Stimulated activated effector memory CD8-positive, alpha-beta T cell treated with anti-CD3 and anti-CD28 coated beads, Interleukin-12 subunit alpha, Interleukin-12 subunit beta, amount 100 ng/mL, for 72 hours (primary cell): ENCODE measurements around the gene MAGEF1.
"Not testable (repeated sequence)": the region's sequence is repeated elsewhere in the genome, so short reads cannot be mapped to it uniquely, and the experiment has no call there.

Experiments used
- ATAC-seq: fragments of 150-1000 bp; cut with Tn5 transposase; 2 replicates; pipeline ENCODE4 v1.10.0; 2021
- DNase-seq, 2 donors: peaks; one replicate each; pipeline ENCODE4 v3.0.0; 2021 to 2022; ENCODE audit warnings: low spot score in 2 of 2
- H3K27ac Mint-ChIP-seq: one replicate; pipeline ENCODE4 v1.8.0; 2022; ENCODE audit warnings: mild to moderate bottlenecking, mixed read lengths
- H3K36me3 Mint-ChIP-seq: one replicate; pipeline ENCODE4 v1.8.0; 2022; ENCODE audit warnings: mild to moderate bottlenecking, mixed read lengths
- H3K4me1 Mint-ChIP-seq: one replicate; pipeline ENCODE4 v1.8.0; 2022; ENCODE audit warnings: mixed read lengths
- H3K4me3 Mint-ChIP-seq: one replicate; pipeline ENCODE4 v1.8.0; 2022; ENCODE audit warnings: mild to moderate bottlenecking, mixed read lengths
- H3K9me3 Mint-ChIP-seq: one replicate; pipeline ENCODE4 v1.8.0; 2022; ENCODE audit warnings: mixed read lengths

MAGEF1 gene

DNA sequence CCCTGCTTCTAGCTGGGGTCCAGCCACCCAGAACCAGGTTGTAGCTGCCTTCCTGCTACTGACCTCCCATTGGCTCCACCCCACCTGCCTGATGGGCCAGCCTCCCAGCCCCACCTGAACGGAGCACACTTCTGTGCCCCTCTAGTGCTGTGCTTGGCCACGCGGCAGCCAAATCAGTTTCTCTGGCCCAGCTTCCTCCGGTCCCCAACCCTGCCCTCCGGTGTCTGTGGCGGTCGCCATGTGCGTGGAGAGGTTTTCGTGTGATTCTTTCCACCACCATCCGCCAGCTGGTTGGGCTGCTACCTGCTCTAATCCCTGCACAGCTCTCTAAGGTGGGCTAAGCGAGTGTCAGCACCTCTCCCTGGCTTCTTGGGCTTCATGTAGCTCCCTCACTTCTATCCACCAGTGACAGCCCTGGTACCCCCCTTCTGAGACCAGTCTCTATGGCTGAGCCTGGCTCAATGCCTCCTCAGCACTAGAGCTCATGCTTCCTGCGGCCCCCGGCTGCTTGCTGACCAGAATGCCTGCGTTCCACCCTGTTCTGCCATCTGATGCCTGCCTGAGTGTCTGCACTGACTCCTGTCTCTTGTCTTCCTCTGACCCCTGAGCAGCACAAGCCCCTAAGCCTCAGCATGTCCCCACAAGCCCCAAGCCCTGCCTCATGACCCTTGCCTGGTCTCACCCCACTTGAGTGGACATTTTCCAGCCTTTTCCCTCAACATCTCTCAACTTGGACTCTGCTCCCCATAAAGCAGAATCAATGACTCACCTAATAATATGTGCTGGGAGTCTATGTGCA is 23.2 kb upstream of the MAGEF1 start:
- no peak for DNase-seq
- no peak for ATAC-seq
- no peaks in the 10 kb centered on the region for H3K9me3 Mint-ChIP-seq
- H3K27ac Mint-ChIP-seq, result no peak overlapping the region
- no peaks in the 10 kb centered on the region for H3K36me3 Mint-ChIP-seq
- no peaks in the 10 kb centered on the region for H3K4me1 Mint-ChIP-seq
- H3K4me3 Mint-ChIP-seq, result no peak overlapping the region

- no peaks in the 10 kb centered on the region for H3K9me3 Mint-ChIP-seq
- no peaks in the 10 kb centered on the region for H3K36me3 Mint-ChIP-seq
- DNase-seq (peak in 1 of 2 donors; percentile 38), ATAC-seq (no peak)
- no peak overlapping the region for H3K27ac Mint-ChIP-seq
- no peaks in the 10 kb centered on the region for H3K4me1 Mint-ChIP-seq
- H3K4me3 Mint-ChIP-seq, result no peak overlapping the region
Measured at GRCh38 chr3:184733971-184734608, 22.2 kb upstream of the MAGEF1 start.

- DNase-seq, result peak in 1 of 2 donors; percentile 40
- Mint-ChIP-seq H3K9me3 (no peaks in the 10 kb centered on the region), H3K36me3 (no peaks in the 10 kb centered on the region), H3K27ac (no peak overlapping the region), H3K4me1 (no peaks in the 10 kb centered on the region), H3K4me3 (no peak overlapping the region)
- no peak for ATAC-seq
Measured at GRCh38 chr3:184733181-184733580, 21.3 kb upstream of the MAGEF1 start.

- Mint-ChIP-seq H3K4me1 (no peaks in the 10 kb centered on the region), H3K4me3 (no peak overlapping the region), H3K27ac (no peak overlapping the region), H3K9me3 (no peaks in the 10 kb centered on the region), H3K36me3 (no peaks in the 10 kb centered on the region)
- DNase-seq, result peak in 1 of 2 donors; percentile 32
- ATAC-seq, result no peak
Measured at GRCh38 chr3:184731786-184732537, 20.1 kb upstream of the MAGEF1 start.

DNA sequence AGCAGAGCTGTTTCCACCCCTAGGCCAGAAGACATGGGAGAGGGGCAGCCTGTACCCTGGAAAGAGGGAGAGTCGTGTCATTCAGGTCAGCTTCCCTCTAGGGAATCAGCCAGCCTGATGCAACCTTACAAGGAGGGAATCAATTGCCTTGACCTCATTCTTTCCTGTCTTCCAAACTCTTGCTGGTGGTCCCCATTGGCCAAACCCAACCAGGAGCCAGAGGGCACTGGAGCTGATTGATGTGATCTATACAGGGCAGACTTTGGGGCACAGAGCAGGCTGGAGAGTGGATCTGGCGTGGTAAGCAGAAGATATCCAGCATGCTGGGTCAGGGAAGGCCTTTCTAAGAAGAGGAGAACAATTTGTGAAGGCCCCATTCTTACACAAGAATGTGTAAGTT is 19.1 kb upstream of the MAGEF1 start:
- DNase-seq (peak in 1 of 2 donors; percentile 39), ATAC-seq (no peak)
- Mint-ChIP-seq H3K9me3 (no peaks in the 10 kb centered on the region), H3K27ac (no peak overlapping the region), H3K4me3 (no peak overlapping the region), H3K36me3 (no peaks in the 10 kb centered on the region), H3K4me1 (no peaks in the 10 kb centered on the region)

DNA sequence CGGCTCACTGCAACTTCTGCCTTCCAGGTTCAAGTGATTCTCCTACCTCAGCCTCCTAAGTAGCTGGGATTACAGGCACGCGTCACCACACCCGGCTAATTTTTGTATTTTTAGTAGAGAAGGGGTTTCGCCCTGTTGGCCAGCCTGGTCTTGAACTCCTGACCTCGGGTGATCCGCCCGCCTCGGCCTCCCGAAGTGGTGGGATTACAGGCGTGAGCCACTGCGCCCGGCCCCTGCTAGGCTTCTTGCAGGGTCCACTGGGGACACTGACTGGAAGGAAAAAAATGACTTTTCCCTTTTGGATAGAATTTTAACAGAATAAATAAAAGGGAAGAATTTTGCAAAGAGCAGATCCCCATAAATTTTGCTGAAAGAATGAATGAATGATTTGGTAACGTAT is 17.3 kb upstream of the MAGEF1 start:
- H3K4me3 Mint-ChIP-seq, H3K27ac Mint-ChIP-seq, H3K4me1 Mint-ChIP-seq, H3K36me3 Mint-ChIP-seq, H3K9me3 Mint-ChIP-seq, ATAC-seq, DNase-seq: not testable (repeated sequence)

DNA sequence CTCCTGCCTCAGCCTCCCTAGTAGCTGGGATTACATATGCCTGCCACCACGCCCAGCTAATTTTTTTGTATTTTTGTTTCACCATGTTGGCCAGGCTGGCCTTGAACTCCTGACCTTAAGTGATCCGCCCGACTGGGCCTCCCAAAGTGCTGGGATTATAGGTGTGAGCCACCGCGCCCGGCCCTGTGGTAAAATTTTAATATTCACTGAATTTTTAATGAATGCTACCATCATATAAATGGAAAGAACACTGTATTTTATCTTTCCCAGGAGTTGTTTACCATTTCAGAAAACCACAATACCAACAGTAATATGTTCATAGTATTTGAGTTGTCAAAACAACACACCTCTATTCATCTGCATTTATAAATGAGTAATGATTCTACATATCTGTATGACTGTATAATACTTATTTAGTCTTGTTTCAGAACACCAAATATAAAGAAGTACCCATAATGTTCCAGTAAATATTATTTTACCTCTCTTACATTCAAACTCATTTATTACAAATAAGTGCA is 16.2 kb upstream of the MAGEF1 start:
- no peak overlapping the region for H3K27ac Mint-ChIP-seq
- no peaks in the 10 kb centered on the region for H3K36me3 Mint-ChIP-seq
- DNase-seq, result no peak
- no peak for ATAC-seq
- no peak overlapping the region for H3K4me3 Mint-ChIP-seq
- no peaks in the 10 kb centered on the region for H3K9me3 Mint-ChIP-seq
- no peaks in the 10 kb centered on the region for H3K4me1 Mint-ChIP-seq

- H3K36me3 Mint-ChIP-seq, result no peaks in the 10 kb centered on the region
- ATAC-seq (peak; percentile 84), DNase-seq (peak; percentile 21 to 68)
- H3K27ac Mint-ChIP-seq, result no peak overlapping the region
- no peaks in the 10 kb centered on the region for H3K9me3 Mint-ChIP-seq
- no peak overlapping the region for H3K4me3 Mint-ChIP-seq
- H3K4me1 Mint-ChIP-seq, result no peaks in the 10 kb centered on the region
Measured at GRCh38 chr3:184727357-184728009, 15.6 kb upstream of the MAGEF1 start.

DNA sequence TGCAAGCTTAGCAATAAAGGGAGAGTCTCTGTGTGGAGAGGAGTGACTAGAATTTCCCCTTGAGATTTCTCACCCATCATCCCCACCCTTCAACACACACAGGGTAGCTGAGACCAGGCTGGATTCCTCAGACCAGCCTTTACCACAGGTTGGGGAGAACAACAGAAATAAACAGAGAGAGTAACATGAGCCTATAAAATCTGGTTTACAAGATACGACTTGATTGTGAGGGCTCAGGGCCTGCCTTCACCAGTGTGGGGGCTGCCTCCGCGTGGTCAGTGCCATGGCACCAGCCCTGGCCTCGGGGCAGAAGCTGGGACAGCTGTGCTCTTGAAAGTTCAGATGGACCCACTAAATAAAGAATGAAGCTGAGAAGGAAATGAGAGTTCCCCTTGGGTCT is 14.6 kb upstream of the MAGEF1 start:
- Mint-ChIP-seq H3K36me3 (no peaks in the 10 kb centered on the region), H3K27ac (no peak overlapping the region), H3K4me3 (no peak overlapping the region), H3K9me3 (no peaks in the 10 kb centered on the region), H3K4me1 (no peaks in the 10 kb centered on the region)
- DNase-seq (no peak), ATAC-seq (no peak)

DNA sequence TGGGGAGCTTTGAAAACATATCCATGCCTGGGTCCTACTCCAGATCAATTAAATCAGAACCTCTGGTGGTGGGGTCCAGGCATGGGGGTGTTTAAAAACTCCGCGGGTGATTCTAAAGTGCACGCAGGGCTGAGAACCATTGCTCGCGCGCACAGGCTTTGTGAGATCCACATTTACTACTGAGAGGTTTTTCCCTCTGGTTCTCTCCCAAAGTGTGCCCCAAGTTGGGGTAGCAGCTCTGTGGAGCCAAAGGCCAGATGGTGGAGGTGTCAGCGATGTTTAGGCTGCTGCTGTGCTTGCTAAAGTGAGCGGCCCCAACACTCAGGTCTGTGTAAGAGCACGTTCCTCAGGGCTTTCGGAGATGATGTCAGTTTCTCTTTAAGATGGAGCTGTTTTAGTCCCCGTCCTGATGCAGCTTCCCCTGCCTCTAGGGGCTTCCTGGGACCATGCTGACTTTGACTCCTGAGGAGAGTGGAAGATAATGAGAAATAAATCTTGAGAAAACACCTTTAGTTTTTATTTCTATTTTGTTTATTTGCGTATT is 13.4 kb upstream of the MAGEF1 start:
- H3K27ac Mint-ChIP-seq, result no peak overlapping the region
- ATAC-seq (no peak), DNase-seq (no peak)
- no peaks in the 10 kb centered on the region for H3K9me3 Mint-ChIP-seq
- no peaks in the 10 kb centered on the region for H3K4me1 Mint-ChIP-seq
- H3K4me3 Mint-ChIP-seq, result no peak overlapping the region
- no peaks in the 10 kb centered on the region for H3K36me3 Mint-ChIP-seq

DNA sequence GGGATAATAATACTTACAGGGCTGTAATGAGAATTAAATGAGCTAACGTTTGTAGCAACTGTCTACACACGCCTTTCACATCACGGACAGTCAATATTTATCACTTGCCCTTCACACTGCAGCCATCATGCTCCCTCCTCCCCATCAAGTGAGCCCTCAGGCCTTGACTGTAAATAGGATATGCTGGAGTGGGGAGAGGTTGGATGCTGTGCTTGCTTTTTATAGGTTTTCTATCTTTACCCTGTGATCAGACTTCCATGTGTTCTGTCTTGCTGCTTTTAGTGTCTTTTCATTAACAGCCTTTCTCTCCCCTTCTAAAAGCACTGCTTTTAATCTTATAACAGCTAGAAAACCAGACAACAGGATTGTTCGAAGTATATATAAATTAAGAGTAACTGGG is 12.8 kb upstream of the MAGEF1 start:
- Mint-ChIP-seq H3K4me1 (no peaks in the 10 kb centered on the region), H3K36me3 (no peaks in the 10 kb centered on the region), H3K9me3 (no peaks in the 10 kb centered on the region), H3K27ac (no peak overlapping the region), H3K4me3 (no peak overlapping the region)
- ATAC-seq, result no peak
- DNase-seq, result no peak

DNA sequence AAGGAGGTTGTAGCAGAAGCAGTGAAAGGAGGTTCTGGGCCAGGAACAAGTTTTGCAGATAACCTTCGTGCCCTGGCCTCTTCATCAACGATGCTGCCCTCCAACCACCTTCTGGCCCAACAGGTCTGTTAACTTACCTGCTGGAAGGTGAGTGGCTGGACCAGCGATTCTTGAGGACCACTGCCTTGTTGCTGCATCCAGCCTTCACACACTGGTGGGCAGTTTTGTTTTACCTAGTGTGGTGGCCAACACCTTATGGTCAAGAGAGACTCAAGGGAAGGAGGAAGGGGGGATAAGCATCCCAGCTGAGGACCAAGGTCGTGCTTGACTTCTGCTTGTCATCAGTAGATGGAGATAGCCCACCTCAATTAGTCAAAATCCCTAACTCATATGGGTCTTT is 7.8 kb upstream of the MAGEF1 start:
- no peaks in the 10 kb centered on the region for H3K9me3 Mint-ChIP-seq
- peaks cover 7% of the 10 kb centered on the region for H3K36me3 Mint-ChIP-seq
- DNase-seq (no peak), ATAC-seq (no peak)
- H3K4me3 Mint-ChIP-seq, result no peak overlapping the region
- no peaks in the 10 kb centered on the region for H3K4me1 Mint-ChIP-seq
- no peak overlapping the region for H3K27ac Mint-ChIP-seq

- DNase-seq (no peak), ATAC-seq (no peak)
- Mint-ChIP-seq H3K27ac (no peak overlapping the region), H3K4me1 (no peaks in the 10 kb centered on the region), H3K36me3 (peaks cover 7% of the 10 kb centered on the region), H3K4me3 (no peak overlapping the region), H3K9me3 (no peaks in the 10 kb centered on the region)
Measured at GRCh38 chr3:184718431-184718830, 6.6 kb upstream of the MAGEF1 start.

- Mint-ChIP-seq H3K4me1 (peaks cover 1% of the 10 kb centered on the region), H3K4me3 (no peak overlapping the region), H3K9me3 (no peaks in the 10 kb centered on the region), H3K36me3 (peaks cover 7% of the 10 kb centered on the region), H3K27ac (no peak overlapping the region)
- ATAC-seq (no peak), DNase-seq (no peak)
Measured at GRCh38 chr3:184717399-184717983, 5.6 kb upstream of the MAGEF1 start.
